Choroid plexus epithelial cell (primary cell): ENCODE data around the gene TSPAN12.

ENCODE experiments used
- DNase-seq: peaks from one replicate; pipeline ENCODE4 v3.0.0-alpha.2; 2010; ENCODE audit warnings: low read depth
- H3K4me3 ChIP-seq: 2 replicates; pipeline ENCODE4 v1.5.1; 2011; ENCODE audit warnings: low read depth, mild to moderate bottlenecking, control low read depth, low read length, moderate library complexity
- CTCF ChIP-seq: conservative IDR thresholded peaks from 2 replicates; pipeline ENCODE4 v1.5.1; 2011; ENCODE audit warnings: low read depth, mild to moderate bottlenecking, control low read depth, inconsistent platforms, low read length, moderate library complexity

Gene TSPAN12

DNA sequence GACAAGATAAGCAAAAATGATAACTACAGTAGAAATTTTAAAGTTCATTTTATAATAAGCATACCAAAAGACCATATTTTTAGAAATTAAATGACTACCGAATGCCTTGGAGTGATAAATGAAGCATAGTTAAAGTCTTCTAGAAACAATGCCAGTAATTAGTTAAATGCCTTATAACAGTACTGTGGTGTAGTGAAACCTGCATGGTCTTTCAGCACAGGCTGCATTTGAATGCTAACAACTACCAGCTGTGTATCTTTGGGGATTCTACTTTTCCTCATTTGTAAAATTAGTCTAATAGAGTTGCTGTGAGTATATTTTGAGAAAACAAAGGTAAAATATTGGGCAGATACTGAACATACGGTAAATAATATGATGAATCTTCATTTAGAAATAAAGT is 25.1 kb downstream of the TSPAN12 start:
- no peak overlapping the region for H3K4me3 ChIP-seq
- TF ChIP-seq CTCF = no peak
- DNase-seq = no peak

DNA sequence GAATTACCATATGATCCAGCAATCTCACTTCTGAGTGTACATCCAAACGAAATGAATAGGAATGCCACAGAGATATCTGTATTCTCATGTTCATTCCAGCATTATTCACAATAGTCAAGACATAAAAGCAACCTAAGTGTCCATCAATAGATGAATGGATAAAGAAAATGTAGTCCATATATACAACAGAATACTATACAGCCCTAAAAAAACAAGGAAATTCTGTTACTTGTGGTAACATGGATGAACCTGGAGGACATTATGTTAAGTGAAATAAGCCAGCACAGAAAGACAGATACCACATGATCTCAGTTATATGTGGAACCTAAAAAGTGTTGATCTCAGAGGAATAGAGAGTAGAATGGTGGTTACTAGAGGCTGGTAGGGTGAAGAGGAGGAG is 26.7 kb downstream of the TSPAN12 start:
- no peak for TF ChIP-seq CTCF
- H3K4me3 ChIP-seq = no peak overlapping the region
- no peak for DNase-seq

DNA sequence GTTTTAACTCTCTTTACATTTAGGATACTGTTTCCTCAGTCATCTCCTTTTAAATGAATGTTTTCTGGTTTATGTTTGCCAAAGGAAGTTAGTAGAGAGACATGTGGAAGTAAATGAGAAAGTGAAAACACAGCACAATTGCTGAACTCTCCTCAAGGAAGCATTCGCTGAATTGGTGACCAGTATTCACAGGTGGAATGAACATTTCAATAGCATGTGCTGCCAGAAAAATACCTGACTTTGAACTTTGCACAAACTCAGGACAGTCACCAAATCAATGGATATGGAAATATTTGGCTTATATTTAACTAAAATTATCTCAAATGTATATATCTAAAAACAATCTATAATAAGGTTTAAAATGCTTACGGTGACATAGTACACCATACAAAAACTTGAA is 28.5 kb downstream of the TSPAN12 start:
- H3K4me3 ChIP-seq = no peak overlapping the region
- no peak for DNase-seq
- TF ChIP-seq CTCF = no peak

DNA sequence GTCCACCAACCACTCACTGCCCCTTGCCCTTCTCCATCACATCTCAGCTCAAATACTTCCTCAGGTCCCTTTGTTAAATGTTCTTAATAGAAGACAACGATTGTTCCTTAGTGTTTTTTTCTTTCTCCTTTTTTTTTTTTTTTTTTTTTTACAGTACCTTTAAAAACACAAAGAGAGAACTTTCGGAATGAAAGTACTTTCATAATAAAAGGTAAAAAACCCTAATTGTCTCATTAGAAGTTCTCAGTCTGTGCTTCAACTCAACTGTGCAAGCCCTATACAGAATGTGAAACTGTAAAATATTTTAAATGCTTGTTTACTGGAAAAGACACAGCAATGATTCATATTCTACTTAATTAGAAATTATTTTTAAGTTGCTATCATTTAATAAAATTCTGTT is 29.4 kb downstream of the TSPAN12 start:
- H3K4me3 ChIP-seq = no peak overlapping the region
- no peak for TF ChIP-seq CTCF
- no peak for DNase-seq

GRCh38 chr7:120827371-120828118 is 30.4 kb downstream of the TSPAN12 start:
- H3K4me3 ChIP-seq = no peak overlapping the region
- DNase-seq = no peak
- TF ChIP-seq CTCF = no peak

DNA sequence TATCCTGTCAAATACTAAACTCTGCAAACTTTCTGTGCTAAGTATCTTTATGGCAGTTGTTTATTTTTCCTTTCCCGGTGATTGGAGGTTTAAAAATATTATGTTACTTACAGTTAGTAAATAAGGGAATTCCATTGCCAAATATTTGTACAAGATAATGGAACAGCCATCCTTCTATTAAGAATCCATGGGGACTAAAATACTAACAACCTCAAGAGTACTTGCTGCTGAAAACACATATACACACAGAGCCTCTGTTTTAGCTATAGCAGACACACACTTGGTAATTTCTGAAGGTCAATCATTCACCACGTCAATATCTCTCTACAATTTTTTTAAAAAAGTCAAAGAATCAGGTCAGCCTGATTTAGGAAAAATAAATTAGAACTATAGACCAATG is 32.4 kb downstream of the TSPAN12 start:
- DNase-seq = no peak
- no peak overlapping the region for H3K4me3 ChIP-seq
- TF ChIP-seq CTCF = no peak

DNA sequence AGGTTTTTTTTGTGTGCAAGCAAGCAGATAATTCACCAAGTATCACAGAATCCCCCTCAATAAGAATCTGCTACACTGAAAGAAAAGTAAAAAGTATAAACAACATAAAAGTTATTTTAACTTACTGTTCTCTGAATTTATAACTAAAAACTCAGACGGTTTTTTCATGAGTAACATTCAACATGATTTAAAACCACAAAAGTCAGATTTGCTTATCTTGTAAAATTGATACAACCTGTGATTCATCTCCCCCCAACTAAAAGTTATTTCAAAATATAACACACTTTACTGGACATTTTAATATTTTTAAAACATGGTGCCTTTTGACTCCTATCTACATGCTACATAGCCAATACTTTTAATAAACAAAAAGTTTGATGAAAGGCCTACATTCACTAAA is 32.8 kb downstream of the TSPAN12 start:
- no peak for DNase-seq

More for the DNA sequence above, 32.8 kb downstream of the TSPAN12 start:
- no peak for TF ChIP-seq CTCF
- no peak overlapping the region for H3K4me3 ChIP-seq
